Measurements from ENCODE around the gene AMN1. TPM values are rescaled to one million over a fixed set of nuclear protein-coding genes. Genes with fewer than 3 reads are reported as not detected.

The AMN1 gene
- total RNA-seq, 1 experiment from 2014 or later = 9.6 TPM

DNA sequence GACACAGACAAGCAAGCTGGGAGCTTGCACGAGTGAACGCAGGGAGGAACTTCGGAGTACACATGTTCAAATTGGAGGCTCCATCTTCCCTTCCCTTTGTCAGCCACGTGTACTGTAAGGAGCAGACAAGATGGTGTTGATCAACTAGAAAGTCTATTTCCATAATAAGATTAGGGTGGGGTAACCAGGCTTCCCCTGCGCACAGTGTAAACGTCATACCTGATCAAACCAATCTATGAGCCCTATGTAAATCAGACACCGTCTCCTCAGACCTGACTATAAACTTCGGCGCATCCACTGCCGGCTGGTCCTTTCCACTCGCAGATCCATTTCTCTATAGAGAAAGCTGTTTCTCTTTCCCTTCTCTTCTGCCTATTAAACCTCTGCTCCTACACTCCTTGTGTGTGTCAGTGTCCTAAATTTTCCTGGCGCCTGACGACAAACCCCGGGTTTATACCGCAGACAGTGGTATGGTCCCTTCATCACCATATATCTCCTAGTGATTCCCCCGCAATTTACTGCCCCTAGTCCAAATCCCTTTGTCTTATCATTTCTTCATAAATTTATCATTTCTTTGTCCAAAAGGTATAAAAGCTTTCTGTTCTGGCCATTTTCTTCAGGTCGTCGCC lies 76.8 kb downstream of the AMN1 start:
- TF ChIP-seq, protein P1, sequence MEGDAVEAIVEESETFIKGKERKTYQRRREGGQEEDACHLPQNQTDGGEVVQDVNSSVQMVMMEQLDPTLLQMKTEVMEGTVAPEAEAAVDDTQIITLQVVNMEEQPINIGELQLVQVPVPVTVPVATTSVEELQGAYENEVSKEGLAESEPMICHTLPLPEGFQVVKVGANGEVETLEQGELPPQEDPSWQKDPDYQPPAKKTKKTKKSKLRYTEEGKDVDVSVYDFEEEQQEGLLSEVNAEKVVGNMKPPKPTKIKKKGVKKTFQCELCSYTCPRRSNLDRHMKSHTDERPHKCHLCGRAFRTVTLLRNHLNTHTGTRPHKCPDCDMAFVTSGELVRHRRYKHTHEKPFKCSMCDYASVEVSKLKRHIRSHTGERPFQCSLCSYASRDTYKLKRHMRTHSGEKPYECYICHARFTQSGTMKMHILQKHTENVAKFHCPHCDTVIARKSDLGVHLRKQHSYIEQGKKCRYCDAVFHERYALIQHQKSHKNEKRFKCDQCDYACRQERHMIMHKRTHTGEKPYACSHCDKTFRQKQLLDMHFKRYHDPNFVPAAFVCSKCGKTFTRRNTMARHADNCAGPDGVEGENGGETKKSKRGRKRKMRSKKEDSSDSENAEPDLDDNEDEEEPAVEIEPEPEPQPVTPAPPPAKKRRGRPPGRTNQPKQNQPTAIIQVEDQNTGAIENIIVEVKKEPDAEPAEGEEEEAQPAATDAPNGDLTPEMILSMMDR (conservative IDR thresholded peaks at IDR 0.05) = no peak
- Histone ChIP-seq H3K4me1 (ENCODE audit: insufficient read depth, low read length) (no peaks in the 10 kb centered on the region), H3K9me3 (ENCODE audit: control insufficient read depth, low read depth, low read length) (no peaks in the 10 kb centered on the region), H2AFZ (ENCODE audit: low read length) (no peak overlapping the region), H4K5ac (ENCODE audit: insufficient read length, low read depth, low read length) (no peak overlapping the region), H3K79me2 (ENCODE audit: insufficient read depth, low read length) (no peaks in the 10 kb centered on the region), H3K27ac (ENCODE audit: insufficient read length, low read depth, low read length) (no peak overlapping the region), H2BK120ac (ENCODE audit: low read depth, low read length, poor library complexity, severe bottlenecking) (no peak overlapping the region), H3T11ph (ENCODE audit: low read length) (no peak overlapping the region), H2BK5ac (ENCODE audit: insufficient read length, low read length) (no peak overlapping the region), H3K14ac (ENCODE audit: insufficient read depth, low read length) (no peak overlapping the region), H4K20me1 (ENCODE audit: control insufficient read depth, insufficient read depth, insufficient read length) (no peaks in the 10 kb centered on the region), H2BK20ac (ENCODE audit: low read depth, low read length, poor library complexity, severe bottlenecking) (no peak overlapping the region), H2BK15ac (ENCODE audit: low read depth, low read length) (no peak overlapping the region), H3K23ac (ENCODE audit: insufficient read length, low read depth, low read length) (no peak overlapping the region), H3K23me2 (ENCODE audit: insufficient read length, low read depth, low read length, poor library complexity, severe bottlenecking) (no peaks in the 10 kb centered on the region), H4K8ac (replicated peaks; ENCODE audit: insufficient read length, low read depth, low read length) (no peak overlapping the region), H3K27me3 (ENCODE audit: insufficient read depth, low read length) (no peaks in the 10 kb centered on the region), H3K4ac (ENCODE audit: low read depth, low read length) (no peak overlapping the region), H3K4me2 (ENCODE audit: insufficient read depth, insufficient read length, low read length) (no peak overlapping the region), H3K56ac (ENCODE audit: insufficient read length, low read depth, low read length) (no peak overlapping the region), H2AK5ac (ENCODE audit: insufficient read length, low read length) (no peak overlapping the region), H4K91ac (ENCODE audit: insufficient read length, low read depth, low read length) (no peak overlapping the region), H3K18ac (ENCODE audit: insufficient read length, low read depth, low read length) (no peak overlapping the region), H3K9ac (ENCODE audit: extremely low read depth, insufficient read length, low read length) (no peak overlapping the region), H3K79me1 (ENCODE audit: insufficient read depth, low read depth, low read length, poor library complexity, severe bottlenecking) (no peaks in the 10 kb centered on the region), H2BK12ac (ENCODE audit: insufficient read length, low read depth, low read length) (no peak overlapping the region)
- no CpG with 5 or more reads among the region's 18 CpGs for WGBS (ENCODE audit: extremely low coverage, insufficient read length, low lambda C conversion rate)
- Mint-ChIP-seq H3K27me3 (ENCODE audit: low read depth) (no peaks in the 10 kb centered on the region), H3K4me1 (peaks cover 7 to 12% of the 10 kb centered on the region in 2 experiments), H3K36me3 (ENCODE audit: insufficient read depth in 1 of 3, low read depth in 3 of 3) (no peaks in the 10 kb centered on the region), H3K27ac (no peak overlapping the region; a peak in 1 of 7 replicates), H3K9me3 (no peaks in the 10 kb centered on the region), H3K4me3 (no peak overlapping the region)
- no peak for DNase-seq

All from H9 (cell line).